Ishikawa (cell line): Measurements from ENCODE around the gene NDC80.

Source experiments
- CEBPB ChIP-seq: IDR thresholded peaks from 2 replicates; pipeline ENCODE4 v1.6.1; 2012
- CREB1 ChIP-seq: IDR thresholded peaks from 2 replicates; pipeline ENCODE4 v1.6.1; 2012; ENCODE audit warnings: low read depth
- EGR1 ChIP-seq: IDR thresholded peaks from 2 replicates; pipeline ENCODE4 v1.6.1; 2012
- EP300 ChIP-seq: IDR thresholded peaks from 2 replicates; pipeline ENCODE4 v1.6.1; 2012; ENCODE audit warnings: borderline replicate concordance
- FOXM1 ChIP-seq: IDR thresholded peaks from 2 replicates; pipeline ENCODE4 v1.6.1; 2012; ENCODE audit warnings: low read depth, borderline replicate concordance
- NFIC ChIP-seq: IDR thresholded peaks from 2 replicates; pipeline ENCODE4 v1.6.1; 2012
- RAD21 ChIP-seq: IDR thresholded peaks from 2 replicates; pipeline ENCODE4 v1.6.1; 2012; ENCODE audit warnings: low read depth
- TAF1 ChIP-seq: IDR thresholded peaks from 2 replicates; pipeline ENCODE4 v1.6.1; 2012; ENCODE audit warnings: low read depth, mild to moderate bottlenecking
- TCF12 ChIP-seq: IDR thresholded peaks from 2 replicates; pipeline ENCODE4 v1.6.1; 2012; ENCODE audit warnings: low read depth
- TEAD4 ChIP-seq: IDR thresholded peaks from 2 replicates; pipeline ENCODE4 v1.6.1; 2012
- YY1 ChIP-seq: IDR thresholded peaks from 2 replicates; pipeline ENCODE4 v1.6.1; 2012; ENCODE audit warnings: low read depth
- ZBTB7A ChIP-seq: IDR thresholded peaks from 2 replicates; pipeline ENCODE4 v1.6.1; 2012; ENCODE audit warnings: low read depth
- TF ChIP-seq, protein P1 (sequence below): IDR thresholded peaks from 2 replicates; pipeline ENCODE4 v1.6.1; 2012; ENCODE audit warnings: low read depth, mild to moderate bottlenecking
- TF ChIP-seq, protein P2 (sequence below): IDR thresholded peaks from 2 replicates; pipeline ENCODE4 v1.6.1; 2012
- TF ChIP-seq, protein P3 (sequence below): IDR thresholded peaks from 2 replicates; pipeline ENCODE4 v1.6.1; 2012

NDC80 gene

DNA sequence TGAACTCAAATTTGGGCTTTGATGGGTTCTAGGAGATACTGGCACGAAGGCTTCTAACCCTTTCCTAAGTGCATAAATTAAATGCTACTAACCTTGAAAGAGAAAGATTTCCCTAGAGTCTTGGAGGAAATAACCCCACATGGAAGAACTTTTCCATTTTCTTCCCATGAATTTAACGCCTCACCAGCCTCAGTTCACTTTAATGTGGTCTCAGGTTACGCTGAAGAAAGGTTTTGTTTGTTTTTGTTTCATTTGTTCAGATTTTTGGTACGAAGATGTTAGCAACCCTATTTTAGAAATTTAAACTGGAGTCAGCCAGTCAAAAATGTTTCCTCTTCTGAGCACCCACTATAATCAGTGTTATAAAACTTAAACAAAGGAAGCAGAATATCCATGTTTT is 30.8 kb upstream of the NDC80 start:
- TF ChIP-seq EP300 (no peak), YY1 (no peak), TCF12 (no peak), CEBPB (no peak), TAF1 (no peak), CREB1 (no peak), EGR1 (no peak), RAD21 (no peak), ZBTB7A (no peak), TEAD4 (no peak), NFIC (no peak), FOXM1 (no peak)
- TF ChIP-seq, protein P1, sequence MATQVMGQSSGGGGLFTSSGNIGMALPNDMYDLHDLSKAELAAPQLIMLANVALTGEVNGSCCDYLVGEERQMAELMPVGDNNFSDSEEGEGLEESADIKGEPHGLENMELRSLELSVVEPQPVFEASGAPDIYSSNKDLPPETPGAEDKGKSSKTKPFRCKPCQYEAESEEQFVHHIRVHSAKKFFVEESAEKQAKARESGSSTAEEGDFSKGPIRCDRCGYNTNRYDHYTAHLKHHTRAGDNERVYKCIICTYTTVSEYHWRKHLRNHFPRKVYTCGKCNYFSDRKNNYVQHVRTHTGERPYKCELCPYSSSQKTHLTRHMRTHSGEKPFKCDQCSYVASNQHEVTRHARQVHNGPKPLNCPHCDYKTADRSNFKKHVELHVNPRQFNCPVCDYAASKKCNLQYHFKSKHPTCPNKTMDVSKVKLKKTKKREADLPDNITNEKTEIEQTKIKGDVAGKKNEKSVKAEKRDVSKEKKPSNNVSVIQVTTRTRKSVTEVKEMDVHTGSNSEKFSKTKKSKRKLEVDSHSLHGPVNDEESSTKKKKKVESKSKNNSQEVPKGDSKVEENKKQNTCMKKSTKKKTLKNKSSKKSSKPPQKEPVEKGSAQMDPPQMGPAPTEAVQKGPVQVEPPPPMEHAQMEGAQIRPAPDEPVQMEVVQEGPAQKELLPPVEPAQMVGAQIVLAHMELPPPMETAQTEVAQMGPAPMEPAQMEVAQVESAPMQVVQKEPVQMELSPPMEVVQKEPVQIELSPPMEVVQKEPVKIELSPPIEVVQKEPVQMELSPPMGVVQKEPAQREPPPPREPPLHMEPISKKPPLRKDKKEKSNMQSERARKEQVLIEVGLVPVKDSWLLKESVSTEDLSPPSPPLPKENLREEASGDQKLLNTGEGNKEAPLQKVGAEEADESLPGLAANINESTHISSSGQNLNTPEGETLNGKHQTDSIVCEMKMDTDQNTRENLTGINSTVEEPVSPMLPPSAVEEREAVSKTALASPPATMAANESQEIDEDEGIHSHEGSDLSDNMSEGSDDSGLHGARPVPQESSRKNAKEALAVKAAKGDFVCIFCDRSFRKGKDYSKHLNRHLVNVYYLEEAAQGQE = no peak
- TF ChIP-seq, protein P2, sequence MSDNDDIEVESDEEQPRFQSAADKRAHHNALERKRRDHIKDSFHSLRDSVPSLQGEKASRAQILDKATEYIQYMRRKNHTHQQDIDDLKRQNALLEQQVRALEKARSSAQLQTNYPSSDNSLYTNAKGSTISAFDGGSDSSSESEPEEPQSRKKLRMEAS = no peak
- TF ChIP-seq, protein P3, sequence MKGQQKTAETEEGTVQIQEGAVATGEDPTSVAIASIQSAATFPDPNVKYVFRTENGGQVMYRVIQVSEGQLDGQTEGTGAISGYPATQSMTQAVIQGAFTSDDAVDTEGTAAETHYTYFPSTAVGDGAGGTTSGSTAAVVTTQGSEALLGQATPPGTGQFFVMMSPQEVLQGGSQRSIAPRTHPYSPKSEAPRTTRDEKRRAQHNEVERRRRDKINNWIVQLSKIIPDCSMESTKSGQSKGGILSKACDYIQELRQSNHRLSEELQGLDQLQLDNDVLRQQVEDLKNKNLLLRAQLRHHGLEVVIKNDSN = no peak

DNA sequence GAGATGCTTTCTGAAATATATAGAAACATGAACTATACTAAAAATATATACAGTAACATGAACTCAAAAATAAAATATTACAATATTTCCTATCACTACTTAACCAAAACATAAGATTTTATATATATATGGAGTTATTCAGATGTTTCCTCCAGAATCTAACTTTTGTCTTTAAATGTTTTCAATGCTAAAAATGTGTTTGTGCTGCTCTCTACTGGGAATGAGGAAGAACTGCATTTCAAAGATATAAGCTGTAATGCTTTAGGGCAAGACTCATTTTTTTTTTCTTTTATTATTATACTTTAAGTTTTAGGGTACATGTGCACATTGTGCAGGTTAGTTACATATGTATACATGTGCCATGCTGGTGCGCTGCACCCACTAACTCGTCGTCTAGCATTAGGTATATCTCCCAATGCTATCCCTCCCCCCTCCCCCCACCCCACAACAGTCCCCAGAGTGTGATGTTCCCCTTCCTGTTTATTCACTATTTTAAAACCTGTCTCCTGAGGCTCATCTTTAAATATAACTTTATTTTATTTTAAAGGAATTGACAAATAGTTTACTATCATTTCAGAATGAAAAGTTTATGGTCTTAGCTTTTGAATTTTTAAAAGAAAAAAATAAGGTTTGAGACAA is 29.3 kb upstream of the NDC80 start:
- peak; percentile 74 for TF ChIP-seq RAD21

DNA sequence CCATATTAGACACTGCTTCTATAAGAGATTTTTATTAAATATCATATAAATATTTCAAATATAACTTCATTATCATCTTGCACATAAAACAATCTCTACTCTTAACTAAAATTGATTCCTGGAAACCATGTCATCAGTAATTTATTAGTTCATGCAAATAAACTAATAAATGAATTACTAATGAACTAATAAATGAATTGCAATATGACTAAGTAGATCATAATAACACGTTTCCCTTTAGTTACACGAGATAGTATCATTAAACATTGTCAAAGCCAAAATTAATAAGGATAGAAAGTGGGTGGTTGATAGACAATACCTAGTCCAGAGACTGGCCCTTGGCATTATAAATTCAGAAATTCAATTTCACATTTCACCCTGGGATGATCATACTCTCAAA is 26.2 kb upstream of the NDC80 start:
- TF ChIP-seq, protein P3 = no peak
- no peak for TF ChIP-seq CREB1
- no peak for TF ChIP-seq NFIC
- TF ChIP-seq TEAD4 = no peak

DNA sequence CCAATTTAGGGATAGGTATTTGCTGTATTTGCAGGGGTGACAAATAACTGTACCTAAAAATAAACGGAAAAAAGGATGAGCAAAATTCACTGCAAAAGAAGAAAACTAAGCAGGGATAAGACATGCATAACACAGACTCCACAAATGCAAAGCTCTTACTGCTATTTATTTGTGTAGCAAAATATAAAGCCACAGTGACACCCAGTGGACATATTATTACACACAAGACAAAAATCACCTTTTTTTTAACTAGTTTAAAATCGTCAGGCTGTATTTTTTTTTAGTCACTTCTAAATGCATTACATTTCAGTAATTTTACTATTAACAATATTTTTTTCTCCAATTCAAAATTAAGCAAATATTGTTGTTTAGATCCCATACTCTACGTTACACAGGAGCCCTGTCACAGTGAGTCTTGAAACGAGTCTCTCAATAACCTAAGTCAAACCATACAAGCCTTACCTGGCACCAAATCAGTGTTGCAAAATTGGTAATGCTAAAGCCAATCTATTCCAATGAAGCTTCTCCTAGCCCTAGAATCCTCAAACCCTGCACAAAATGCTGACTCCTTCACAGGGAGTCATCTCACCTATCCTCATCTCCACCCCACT is 23.8 kb upstream of the NDC80 start:
- no peak for TF ChIP-seq ZBTB7A
- TF ChIP-seq, protein P2 = no peak
- peak; percentile 49 for TF ChIP-seq RAD21

DNA sequence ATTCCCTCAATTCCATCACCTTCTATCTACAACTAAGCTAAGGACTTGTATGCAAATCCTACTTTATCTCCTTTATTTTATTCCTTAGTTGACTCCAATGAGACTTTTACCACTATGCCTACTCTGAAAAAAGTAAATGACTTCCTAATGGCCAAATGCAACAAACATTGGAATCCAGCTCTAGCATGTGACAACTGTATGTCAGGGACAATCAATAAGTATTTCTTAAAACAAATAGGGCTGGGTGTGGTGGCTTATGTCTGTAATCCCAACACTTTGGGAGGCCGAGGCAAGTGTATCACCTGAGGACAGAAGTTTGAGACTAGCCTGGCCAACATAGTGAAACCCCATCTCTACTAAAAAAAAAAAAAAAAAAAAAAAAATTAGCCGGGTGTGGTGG is 21.9 kb upstream of the NDC80 start:
- TF ChIP-seq, protein P2 = no peak
- TF ChIP-seq TAF1 (no peak), RAD21 (no peak), YY1 (no peak), TEAD4 (no peak), CEBPB (no peak), EGR1 (no peak), TCF12 (no peak), CREB1 (no peak), FOXM1 (no peak), ZBTB7A (no peak), EP300 (no peak), NFIC (no peak)
- TF ChIP-seq, protein P1 = no peak
- TF ChIP-seq, protein P3 = no peak

DNA sequence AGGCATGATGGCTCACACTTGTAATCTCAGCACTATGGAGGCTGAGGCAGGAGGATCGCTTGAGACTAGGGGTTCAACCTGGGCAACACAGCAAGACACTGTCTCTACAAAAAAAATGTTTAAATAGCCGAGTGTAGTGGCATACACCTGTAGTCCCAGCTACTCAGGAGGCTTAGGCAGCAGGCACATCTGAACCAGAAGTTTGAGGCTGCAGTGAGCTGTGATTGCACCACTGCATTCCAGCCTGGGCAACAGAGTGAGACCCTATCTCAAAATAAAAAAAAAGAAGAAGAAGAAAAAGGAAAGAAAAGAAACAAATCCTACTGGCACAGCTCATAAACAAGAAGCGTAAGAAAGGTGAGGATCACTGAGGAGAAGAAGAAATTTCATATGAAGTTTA is 19.9 kb upstream of the NDC80 start:
- TF ChIP-seq EP300 (no peak), TEAD4 (no peak), RAD21 (no peak), NFIC (no peak), ZBTB7A (no peak), TCF12 (no peak), CEBPB (no peak), FOXM1 (no peak), CREB1 (no peak), EGR1 (no peak), YY1 (no peak), TAF1 (no peak)
- TF ChIP-seq, protein P1 = no peak
- TF ChIP-seq, protein P3 = no peak
- TF ChIP-seq, protein P2 = no peak
